C1 segment of cervical spinal cord (tissue), 14 donors: Measurements from ENCODE around the gene CAND2.
"Not testable (repeated sequence)": the region's sequence is repeated elsewhere in the genome, so short reads cannot be mapped to it uniquely, and the experiment has no call there.

Experiments used
- DNase-seq, 14 donors: peaks; one replicate each; lab custom pipeline; 2025; lab: John Stamatoyannopoulos, UW

CAND2 gene

DNA sequence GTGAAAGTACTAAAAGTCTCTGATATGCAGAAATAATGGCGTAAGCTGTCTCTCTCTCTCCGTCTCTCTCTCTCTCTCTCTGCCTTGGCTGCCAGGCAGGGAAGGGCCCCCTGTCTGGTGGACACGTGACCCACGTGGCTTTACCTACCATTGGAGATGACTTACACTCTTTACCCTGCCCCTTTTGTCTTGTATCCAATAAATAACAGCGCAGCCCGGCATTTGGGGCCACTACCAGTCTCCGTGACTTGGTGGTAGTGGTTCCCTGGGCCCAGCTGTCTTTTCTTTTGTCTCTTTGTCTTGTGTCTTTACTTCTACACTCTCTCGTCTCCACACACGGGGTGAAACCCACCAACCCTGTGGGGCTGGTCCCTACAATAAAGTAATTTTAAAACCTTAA is 25.2 kb upstream of the CAND2 start:
- no peak for DNase-seq

DNA sequence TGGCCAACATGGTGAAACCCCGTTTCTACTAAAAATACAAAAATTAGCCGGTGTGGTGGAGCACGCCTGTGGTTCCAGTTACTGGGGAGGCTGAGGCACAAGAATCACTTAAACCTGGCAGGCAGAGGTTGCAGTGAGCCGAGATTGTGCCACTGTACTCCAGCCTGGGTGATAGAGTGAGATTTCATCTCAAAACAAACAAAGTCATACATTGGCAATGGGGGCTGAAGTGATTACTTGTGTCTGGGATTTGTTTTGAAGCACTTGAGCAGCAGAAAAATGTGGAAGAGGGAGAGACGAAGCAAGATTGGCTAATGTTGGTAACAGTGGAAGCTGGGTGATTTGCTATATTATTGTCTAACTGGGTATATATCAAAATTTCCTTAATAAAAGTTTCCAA is 24.0 kb upstream of the CAND2 start:
- no peak for DNase-seq

DNA sequence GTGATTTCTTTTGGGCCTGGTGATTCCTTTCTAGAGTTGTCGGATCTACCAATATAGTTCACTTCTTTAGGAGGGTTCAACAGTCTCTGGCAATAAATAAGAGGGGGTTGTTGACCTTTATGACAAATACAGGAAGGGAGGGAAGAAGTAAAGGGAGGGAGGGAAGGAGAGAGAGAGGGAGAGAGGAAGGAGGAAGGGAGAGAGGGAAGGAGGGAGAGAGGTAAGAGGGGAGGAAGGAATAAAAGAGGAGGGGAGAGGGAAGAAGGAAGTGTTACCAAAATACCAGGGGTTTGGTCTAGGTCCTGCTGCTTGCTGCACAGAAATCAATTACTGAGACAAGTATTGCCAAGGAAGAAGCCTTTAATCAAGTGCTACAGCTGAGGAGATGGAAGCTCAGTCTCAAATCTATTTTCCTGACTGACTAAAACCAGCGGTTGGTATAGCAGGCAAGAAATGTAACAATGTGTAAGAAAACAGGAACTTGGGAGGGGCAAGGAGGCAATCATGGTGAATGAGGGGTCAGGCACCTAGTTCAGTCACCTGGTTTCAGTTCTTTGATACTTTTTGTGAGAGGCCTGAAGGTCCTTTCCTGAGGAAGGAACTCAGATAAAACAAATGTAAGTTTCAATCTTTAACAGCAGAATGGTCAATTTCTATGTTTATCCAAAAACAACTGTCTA is 23.3 kb upstream of the CAND2 start:
- DNase-seq, result no peak

DNA sequence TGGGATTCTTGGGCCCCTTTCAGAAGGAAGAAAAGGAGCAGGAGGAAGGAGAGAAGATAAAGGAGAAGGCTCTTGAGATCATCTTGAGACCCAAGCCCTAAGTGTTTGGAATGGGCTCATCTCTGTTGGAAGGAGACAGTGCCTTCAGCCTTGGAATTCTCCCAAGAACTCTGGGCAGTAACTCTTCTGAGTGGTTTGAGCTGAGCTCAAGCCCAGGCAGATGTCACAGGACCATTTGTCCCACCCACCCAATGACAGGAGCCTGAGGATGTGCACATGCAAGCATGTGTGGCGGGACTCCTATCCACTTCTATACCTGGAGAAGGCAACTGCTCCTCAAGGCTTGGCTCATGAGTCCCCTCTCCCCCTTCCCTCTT is 22.8 kb upstream of the CAND2 start:
- DNase-seq, result no peak

DNA sequence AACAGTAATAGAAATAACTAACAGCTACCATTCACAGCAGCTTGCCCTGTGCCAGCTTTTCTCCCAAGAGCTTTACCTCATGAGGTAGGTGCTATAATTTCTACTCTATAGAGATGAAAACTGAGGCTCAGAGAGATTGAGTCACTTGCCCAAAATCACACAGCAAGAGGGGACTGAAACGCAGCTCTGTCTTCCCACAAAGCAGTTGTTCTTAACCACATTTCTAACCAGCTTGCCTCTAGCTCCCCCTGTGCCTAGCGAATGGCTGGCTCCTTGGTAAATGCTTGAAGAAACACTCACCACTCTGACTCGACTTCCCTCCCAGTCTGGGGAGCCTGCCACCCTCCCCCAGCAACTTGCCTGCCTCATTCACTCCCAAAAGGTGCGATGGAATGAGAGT is 21.9 kb upstream of the CAND2 start:
- no peak for DNase-seq

DNA sequence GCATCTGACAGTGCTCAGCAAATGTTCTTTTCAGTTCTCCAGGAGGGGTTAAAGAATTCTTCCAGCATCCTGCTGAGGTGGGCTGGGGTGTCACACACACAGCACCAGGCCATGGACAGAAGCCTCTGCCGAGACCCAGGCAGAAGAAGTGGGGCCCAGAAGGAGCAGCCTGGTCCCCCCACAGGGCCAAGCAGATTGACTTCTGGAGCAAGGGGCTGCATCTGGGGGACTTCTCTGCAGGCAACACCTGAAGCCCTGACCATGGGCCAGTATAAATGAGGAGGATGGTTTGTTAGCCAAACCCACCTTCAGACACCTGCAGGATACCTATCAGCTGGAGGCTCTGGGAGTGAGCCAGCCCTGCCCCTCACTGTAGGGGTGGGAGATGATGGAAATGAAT is 21.3 kb upstream of the CAND2 start:
- no peak for DNase-seq

DNA sequence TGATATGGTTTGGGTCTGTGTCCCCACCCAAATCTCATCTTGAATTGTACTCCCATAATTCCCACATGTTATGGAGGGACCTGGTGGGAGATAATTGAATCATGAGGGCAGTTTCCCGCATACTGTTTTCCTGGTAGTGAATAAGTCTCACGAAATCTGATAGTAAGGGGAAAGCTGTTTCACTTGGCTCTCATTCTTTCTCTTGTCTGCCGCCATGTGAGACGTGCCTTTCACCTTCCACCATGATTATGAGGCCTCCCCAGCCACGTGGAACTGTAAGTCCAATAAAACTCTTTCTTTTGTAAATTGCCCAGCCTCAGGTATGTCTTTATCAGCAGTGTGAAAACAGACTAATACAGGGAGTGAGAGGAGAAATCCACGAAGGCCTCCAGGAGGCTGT is 20.5 kb upstream of the CAND2 start:
- DNase-seq, result not testable (repeated sequence)

DNA sequence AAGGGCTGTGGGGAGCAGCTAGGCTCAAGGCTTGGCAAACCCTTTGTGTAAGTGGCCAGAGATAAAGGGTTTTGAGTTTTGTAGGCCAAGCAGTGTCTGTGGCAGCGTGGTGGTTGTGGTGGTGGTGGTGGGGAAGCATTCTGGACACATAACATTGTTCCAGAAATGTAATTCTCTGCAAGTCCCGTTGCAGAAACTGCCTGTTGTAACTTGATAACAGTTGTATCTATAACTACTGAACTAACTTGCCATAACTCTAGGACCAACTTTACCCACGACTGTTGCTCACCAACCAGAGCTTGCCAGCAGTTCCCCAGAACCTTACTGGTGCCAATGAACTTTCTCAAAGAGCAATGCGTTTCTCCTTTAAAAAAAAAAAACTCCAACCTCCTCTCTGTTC is 19.3 kb upstream of the CAND2 start:
- DNase-seq, result no peak

DNA sequence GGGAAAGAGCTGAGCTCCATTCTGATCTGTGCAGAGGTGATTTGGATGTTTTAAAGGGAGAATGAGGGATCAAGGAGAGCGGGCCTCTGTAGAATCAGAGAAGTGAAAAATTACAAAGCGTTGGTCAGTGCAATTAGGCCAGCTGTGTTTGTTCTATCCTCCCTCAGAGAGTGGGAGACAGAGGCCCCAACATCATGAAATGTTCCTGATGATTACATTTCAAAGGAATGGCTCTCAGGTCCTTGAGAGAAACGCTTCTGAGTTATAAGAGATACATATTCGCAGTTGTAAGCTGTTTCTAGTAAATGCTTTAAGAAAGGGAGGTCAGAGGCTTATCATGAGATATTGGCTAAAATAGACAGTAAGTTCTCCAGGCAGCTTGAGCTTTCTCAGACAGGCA is 15.7 kb upstream of the CAND2 start:
- no peak for DNase-seq

DNA sequence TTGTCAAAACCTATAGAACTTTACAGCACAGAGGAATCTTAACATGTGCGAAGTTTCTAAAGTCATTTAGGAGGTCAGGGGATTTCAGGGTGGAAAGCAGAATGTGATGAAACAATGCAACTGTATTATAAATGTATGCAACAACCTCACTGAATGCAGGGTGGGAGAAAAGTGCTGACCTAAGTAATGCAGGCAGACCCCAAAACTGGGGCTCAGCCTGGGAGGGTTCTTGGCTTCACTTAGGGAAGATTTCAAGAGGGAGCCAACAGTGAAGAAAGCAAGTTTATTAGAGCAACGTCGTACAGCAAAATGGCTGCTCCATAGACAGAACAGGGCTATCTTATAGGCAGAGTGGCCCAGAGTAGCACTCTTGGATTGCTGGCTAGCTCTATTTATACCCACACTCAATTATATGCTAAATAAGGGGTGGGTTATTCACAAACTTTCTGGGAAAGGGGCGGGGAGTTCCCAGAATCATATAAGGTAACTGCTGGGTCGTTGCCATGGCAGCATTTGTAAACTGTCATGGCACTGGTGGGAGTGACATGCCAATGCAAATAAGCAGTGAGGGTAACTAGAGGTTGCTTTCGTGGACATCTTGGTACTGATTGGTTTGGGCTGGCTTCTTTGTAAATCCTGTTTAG is 14.2 kb upstream of the CAND2 start:
- DNase-seq, result no peak

DNA sequence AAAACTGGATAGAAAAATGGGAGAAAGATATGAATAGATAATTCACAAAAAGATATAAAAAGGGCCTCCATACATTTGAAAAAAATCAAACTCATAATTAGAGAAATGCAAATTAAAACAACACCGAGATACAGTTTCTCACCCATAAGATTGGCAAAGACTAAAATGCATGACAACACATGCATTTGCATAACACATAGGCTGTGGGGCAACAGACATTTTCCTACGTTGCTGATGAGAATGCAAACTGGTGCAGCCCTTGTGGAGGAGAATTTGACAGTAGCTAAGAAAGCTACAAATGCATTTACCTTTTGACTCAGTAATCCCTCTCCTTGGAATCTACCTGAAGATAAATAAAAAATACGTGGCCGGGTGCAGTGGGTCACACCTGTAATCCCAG is 11.4 kb upstream of the CAND2 start:
- DNase-seq, result no peak

DNA sequence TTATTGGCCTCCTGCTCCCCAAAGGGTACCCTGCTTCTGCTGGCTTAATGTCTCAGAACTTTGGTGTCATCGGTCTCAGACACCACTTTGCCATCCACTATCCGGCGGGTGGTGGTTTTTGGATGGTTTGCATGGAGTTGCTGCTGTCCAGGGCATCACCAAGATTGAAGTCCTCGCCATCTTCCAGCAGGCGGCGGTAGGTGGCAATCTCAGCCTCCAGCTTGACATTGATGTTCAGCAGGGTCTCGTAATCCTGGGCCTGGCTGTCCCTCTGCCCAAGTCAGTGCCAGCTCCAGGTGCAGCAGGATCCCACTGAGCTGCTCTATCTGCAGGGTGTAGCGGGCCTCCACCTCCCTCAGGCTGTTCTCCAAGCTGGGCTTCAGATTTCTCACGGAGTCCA is 9.1 kb upstream of the CAND2 start:
- DNase-seq, result peak in 4 of 14 donors; percentile 3 to 23 (median 5)

DNA sequence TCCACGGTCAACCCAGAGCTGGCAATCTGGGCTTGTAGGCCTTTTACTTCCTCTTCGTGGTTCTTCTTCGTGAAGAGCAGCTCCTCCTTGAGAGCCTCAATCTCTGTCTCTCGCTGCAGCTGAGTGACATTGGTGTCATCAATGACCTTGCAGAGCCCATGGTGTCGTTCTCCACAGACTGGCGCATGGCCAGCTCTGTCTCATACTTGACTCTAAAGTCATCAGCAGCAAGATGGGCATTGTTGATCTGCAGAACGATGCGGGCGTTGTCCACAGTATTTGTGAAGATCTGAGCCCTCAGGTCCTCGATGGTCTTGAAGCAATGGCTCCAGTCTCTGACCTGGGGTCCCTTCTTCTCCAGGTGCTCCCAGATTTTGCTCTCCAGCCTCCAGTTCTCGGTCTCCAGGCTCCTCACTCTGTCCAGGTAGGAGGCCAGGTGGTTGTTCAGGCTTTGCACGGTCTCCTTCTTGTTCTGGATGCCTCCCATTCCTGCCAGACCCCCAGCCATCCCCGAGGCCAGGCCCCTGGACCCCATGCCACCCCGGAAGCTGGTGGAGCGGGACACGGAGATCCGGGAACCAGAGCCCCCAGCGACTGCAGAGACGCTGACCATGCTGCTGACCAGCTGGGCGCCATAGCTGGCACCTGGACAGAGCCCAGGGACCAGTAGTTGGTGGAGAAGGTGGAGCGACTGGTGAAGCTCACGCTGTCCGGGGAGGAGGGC is 8.4 kb upstream of the CAND2 start:
- DNase-seq, result not testable (repeated sequence)

DNA sequence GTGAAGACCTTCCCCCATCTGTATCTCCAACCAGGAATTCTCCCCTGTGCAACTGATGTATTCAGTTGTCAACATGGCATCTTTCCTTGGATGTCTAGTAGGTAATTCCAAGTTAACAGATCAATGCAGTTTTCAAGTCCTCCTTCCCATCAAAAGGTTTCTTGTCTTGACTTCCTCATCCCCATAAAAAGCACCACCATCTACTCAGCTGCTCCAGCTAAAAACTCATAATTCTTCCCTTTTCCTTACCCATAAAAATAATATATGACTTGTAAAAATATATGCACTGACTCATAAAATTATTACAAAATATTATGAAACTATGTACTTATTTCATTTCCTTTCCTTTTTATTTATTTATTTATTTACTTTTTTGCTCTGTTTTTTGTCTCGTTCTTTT is 5.0 kb upstream of the CAND2 start:
- no peak for DNase-seq

DNA sequence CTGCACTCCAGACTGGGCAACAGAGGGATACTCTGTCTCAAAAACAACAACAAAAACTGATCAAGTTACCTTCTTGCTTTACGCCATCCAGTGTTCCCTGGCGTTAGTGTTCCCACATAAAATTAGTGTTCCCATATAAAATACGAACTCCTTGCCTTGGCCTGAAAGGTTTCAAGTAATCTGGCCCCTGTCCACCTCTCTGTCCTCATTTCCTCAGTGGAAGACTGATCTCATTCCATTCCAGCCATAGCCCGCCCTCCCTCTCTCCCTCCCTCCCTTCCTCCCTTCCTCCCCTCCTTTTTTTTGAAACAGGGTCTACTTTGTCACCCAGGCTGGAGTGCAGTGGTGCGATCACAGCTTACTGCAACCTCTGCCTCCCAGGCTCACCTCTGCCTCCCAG is 2.8 kb upstream of the CAND2 start:
- DNase-seq, result no peak

DNA sequence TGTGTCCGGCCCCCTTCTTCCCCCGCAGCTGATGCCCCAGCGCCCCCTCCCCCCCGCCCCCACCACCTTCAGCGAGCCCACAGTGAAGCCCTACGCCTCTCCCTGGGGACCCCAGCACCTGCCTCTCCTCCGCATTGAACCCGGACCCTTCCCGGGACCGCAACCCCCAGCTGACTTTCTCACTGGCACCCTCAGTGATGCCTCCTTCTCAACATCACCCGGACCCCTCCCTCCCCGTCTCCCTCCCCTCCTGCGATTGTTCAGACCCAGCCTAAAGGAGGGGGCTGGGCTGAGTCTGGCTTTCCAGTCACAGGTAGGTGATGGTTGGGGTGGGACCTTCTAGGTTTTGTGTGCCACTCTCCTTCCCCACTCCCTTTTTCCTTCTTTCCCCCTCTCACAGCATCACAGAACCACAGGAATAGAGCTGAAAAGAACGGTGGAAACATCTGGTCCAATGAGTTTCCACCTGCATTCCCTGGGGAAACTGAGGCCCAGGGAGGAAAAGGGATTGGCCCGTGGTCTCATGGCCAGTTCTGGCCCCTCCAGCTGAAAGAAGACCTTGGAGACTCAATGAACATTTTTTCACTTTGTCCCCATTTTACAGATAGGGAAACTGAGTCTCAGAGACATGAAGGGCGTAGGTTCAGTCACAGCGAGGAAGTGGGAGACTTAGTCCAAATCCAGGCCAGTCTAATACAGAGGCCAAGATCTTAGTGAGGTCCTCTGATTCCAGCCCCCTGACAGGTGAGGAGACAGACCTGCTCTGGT is 828 bp downstream of the CAND2 start:
- DNase-seq, result peak in 1 of 14 donors; percentile 10

DNA sequence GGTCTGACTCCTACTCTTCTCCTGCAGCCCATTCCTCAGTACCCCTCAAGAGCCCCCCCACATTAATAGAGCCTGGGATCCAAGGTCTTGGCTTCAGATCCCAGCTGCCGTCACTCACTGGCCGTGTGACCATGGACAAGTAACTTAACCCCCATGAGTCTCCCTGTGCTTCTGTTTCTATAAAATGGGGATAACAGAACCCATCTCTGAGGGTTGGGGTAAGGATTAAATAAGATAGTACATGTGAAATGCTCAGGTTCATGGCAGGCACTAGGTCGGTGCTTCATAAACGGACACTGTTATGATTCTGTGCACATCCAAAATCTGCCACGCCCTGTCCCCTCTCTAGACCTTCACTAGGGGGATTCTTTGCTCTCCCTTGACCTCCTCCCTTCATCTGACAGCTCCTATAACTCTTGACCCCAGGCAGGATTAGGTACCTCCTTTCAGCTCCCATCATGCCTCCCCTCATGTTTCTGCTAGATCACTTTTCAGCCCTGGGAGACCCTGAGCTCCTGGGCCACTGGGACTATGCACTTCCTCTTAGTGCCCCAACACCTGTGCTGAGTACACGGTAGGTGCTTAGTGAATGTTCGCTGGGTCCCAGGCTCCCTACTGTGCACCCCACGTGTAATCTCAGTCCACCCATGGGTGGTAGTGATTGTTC is 1.5 kb downstream of the CAND2 start:
- no peak for DNase-seq

DNA sequence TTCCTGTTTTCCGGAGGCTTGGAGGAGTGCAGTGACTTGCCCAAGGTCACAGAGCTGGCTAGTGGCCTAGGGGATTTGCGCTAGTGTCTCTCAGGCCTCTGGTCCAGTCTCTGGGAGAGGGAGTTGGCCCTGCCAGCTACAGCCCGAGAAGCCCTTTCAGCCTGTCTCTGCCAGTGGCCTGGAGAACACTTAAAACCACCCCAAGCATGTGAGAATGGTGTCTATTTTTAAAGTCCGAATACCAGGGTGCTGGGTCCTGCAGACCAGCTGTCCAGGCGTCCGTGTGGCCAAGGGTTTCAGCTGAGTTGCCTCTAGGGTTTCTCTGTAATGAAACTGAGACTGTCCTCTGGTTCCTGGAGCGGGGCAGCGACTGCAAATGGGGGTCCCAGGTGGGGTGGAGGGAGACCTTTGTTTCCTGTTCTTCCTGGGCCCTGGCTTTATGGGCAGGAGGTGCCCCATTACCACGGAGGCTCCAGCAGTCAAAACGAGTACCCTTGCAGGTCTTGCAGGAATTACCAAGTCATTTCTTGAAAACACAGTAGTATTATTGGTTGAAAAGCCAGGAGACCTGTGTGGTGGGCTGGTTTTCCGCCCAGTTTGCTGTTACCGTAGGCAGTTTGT is 2.2 kb downstream of the CAND2 start:
- DNase-seq, result peak in 1 of 14 donors; percentile 17

DNA sequence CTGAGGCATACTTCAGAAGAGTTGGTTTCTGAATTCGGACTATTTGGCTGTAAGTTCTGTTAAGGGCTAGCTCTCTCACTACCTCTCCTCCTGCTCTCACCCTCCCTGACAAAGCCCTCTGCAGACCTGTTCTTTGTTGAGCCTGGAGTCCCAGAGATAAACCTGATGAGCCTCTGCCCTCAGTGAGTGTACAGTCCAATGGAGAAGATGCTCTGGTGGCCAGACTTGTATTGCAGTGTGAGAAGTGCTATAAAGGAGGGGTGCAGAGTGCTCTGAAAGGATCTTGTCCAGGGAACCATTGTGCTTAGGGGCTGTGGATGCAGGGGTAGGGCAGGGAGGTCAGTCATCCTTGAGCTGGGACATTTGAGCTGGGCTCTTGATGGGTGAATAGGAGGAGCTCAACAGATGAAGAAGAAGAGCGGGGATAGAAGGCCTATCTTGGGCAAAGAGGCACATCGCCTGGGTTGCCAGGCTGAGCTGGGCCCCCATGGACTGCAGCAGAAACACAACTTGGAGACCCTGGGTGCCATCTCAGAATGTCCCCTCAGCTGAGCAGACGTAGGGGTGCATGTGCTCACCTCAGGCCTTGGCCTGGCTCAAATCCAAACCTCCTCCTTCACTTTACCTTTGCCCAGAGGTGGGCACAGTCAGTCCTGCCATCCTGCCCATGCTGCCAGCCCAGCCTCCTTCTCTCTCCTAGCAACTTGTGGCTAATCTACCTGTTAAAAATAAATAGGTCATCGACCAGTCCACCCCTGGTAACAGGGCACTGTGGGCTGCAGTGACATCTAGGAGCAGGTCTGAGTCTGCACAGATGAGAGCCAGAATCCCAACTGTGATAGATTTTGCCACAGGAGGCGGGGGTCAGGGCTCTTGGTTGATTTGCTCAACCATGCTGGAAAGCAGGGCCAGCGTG is 3.3 kb downstream of the CAND2 start:
- DNase-seq, result no peak

DNA sequence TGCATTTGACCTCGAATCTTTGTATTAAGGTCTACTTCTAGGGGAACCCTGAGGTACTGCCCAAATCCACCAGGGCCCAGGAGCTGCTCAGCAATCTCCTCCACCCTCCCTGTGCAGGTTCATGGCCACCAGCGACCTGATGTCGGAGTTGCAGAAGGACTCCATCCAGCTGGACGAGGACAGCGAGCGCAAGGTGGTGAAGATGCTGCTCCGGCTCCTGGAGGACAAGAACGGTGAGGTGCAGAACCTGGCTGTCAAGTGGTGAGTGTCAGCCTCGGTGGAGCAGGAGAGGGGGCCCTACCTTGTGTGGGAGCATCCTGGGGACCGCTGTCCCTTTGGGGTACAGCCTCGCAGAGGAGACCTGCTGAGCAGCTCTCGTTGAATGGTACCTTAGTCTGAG is 6.9 kb downstream of the CAND2 start:
- DNase-seq, result no peak
